K562 (cell line): ENCODE data around the gene USHBP1. TPM values are rescaled to one million over a fixed set of nuclear protein-coding genes. Genes with fewer than 3 reads are reported as not detected.

ENCODE experiments used
- ATAC-seq: fragments of 200-7000 bp; cut with Tn5 transposase; 3 replicates; pipeline ENCODE4 v1.9.1; 2020; ENCODE audit warnings: moderate library complexity
- BruUV-seq: library from RNA; stranded (reverse); fragments of 400-500 nt; replicated peaks from 2 replicates; lab custom pipeline; 2021; lab: Mats Ljungman, UMichigan
- CTCF ChIA-PET: fragments of 300-600 bp; formaldehyde crosslinking; extraction: SDS; loops from one replicate; lab custom pipeline; 2021; ENCODE audit warnings: low intra/inter-chr PET ratio; lab: Yijun Ruan, JAX
- POLR2A ChIA-PET: fragments of 300-600, 350-650 bp; sonication (Branson Sonifier 250); formaldehyde crosslinking; extraction: SDS; loops from one replicate; lab custom pipeline; 2021; ENCODE audit warnings: antibody characterized with exemption, inconsistent platforms; lab: Yijun Ruan, JAX
- DNase-seq, 4 experiments: peaks; one replicate each; pipeline versions ENCODE4 v3.0.0 to v3.0.0-alpha.2; 2011 to 2018; ENCODE audit warnings: low spot score in 3 of 4, mixed read lengths in 3 of 4; ENCODE audit errors: extremely low read depth in 1 of 4
- FAIRE-seq: peaks from 2 replicates; lab custom pipeline; 2011; peaks lifted over from hg19 to GRCh38; lab: Jason Lieb, UNC
- H2AFZ ChIP-seq: 2 replicates; pipeline ENCODE4 v1.6.0; 2011; ENCODE audit warnings: low read depth, low read length, control low read depth, inconsistent platforms
- H3K27ac ChIP-seq: fragments of 200-600 bp; 3 replicates; pipeline ENCODE4 v1.8.0; 2011; ENCODE audit warnings: low read depth, mild to moderate bottlenecking, control low read depth, inconsistent platforms, low read length, moderate library complexity, mixed read lengths; ENCODE audit errors: extremely low read depth
- H3K27me3 ChIP-seq, 2 experiments: fragments of 300-600 bp in 1 of 2; 2 replicates in 1 of 2; 3 replicates in 1 of 2; pipeline versions ENCODE4 v1.6.0 to v1.8.0; 2011; ENCODE audit warnings: inconsistent platforms in 2 of 2, low read length in 2 of 2, mild to moderate bottlenecking in 1 of 2, mixed read lengths in 1 of 2, moderate library complexity in 1 of 2; ENCODE audit not compliant: control insufficient read depth in 2 of 2, insufficient read depth in 2 of 2
- H3K36me3 ChIP-seq: fragments of 300-600 bp; 3 replicates; pipeline ENCODE4 v1.8.0; 2011; ENCODE audit warnings: mild to moderate bottlenecking, low read length, inconsistent platforms; ENCODE audit not compliant: control insufficient read depth, insufficient read depth
- H3K4me1 ChIP-seq, 2 experiments: fragments of 200-600 bp in 1 of 2; replicated peaks in 1 of 2; 2 replicates in 1 of 2; 3 replicates in 1 of 2; pipeline versions ENCODE4 v1.5.1 to v1.8.0; 2011; ENCODE audit warnings: inconsistent platforms in 2 of 2, low read length in 2 of 2, mild to moderate bottlenecking in 1 of 2, mixed read lengths in 1 of 2, moderate library complexity in 1 of 2; ENCODE audit not compliant: control insufficient read depth in 2 of 2, insufficient read depth in 2 of 2
- H3K4me2 ChIP-seq: 2 replicates; pipeline ENCODE4 v1.6.1; 2011; ENCODE audit warnings: low read length, control low read depth, inconsistent platforms, mixed read lengths; ENCODE audit not compliant: insufficient read depth
- H3K4me3 ChIP-seq: fragments of 200-600 bp; sonication (generic), shearing (Covaris generic); 2 replicates; pipeline ENCODE4 v1.5.1; 2016; ENCODE audit warnings: control low read depth, inconsistent platforms
- H3K79me2 ChIP-seq: fragments of 200-600 bp; 3 replicates; pipeline ENCODE4 v1.8.0; 2011; ENCODE audit warnings: low read length, inconsistent platforms; ENCODE audit not compliant: control insufficient read depth, insufficient read depth
- H3K9ac ChIP-seq, 2 experiments: 2 replicates each; pipeline versions ENCODE4 v1.6.0 to v1.6.1; 2011; ENCODE audit warnings: low read depth in 2 of 2, low read length in 2 of 2, control low read depth in 1 of 2, inconsistent platforms in 1 of 2, mild to moderate bottlenecking in 1 of 2, mixed read lengths in 1 of 2; ENCODE audit not compliant: insufficient read depth in 1 of 2
- H3K9me1 ChIP-seq: one replicate; pipeline ENCODE4 v1.6.0; 2011; ENCODE audit warnings: inconsistent platforms, mild to moderate bottlenecking, low read length, moderate library complexity; ENCODE audit not compliant: control insufficient read depth, insufficient read depth
- H3K9me3 ChIP-seq: replicated peaks from 2 replicates; pipeline ENCODE4 v1.5.1; 2011; ENCODE audit warnings: low read depth, low read length, inconsistent platforms; ENCODE audit not compliant: control insufficient read depth, insufficient read depth
- H4K20me1 ChIP-seq: replicated peaks from 2 replicates; pipeline ENCODE4 v1.6.1; 2011; ENCODE audit warnings: low read length, inconsistent platforms, mixed read lengths; ENCODE audit not compliant: control insufficient read depth, insufficient read depth
- ASH1L ChIP-seq: fragments of 450-650 bp; IDR thresholded peaks from 2 replicates; pipeline ENCODE4 v1.6.1; 2018; ENCODE audit warnings: borderline replicate concordance, mild to moderate bottlenecking, low read depth; ENCODE audit not compliant: partially characterized antibody
- CBFA2T3 ChIP-seq: fragments of 450-650 bp; IDR thresholded peaks from 2 replicates; pipeline ENCODE4 v1.6.1; 2017
- CHD4 ChIP-seq: fragments of 200-600 bp; sonication (generic); IDR thresholded peaks from 3 replicates; pipeline ENCODE4 v1.6.1; 2012; ENCODE audit warnings: low read depth, mild to moderate bottlenecking, mixed read lengths, low read length, inconsistent platforms; ENCODE audit not compliant: insufficient read depth, insufficient replicate concordance, poor library complexity, severe bottlenecking
- CREB1 ChIP-seq, 2 experiments: sonication (generic) in 1 of 2; formaldehyde crosslinking in 1 of 2; IDR thresholded peaks; 2 replicates each; pipeline versions ENCODE4 v1.6.1 to v1.8.0; 2012 to 2022; ENCODE audit warnings: inconsistent platforms in 1 of 2, mild to moderate bottlenecking in 1 of 2, missing genetic modification reagents in 1 of 2, moderate library complexity in 1 of 2
- E2F6 ChIP-seq, 2 experiments: IDR thresholded peaks; 2 replicates each; pipeline ENCODE4 v1.6.1; 2011; ENCODE audit warnings: borderline replicate concordance in 1 of 2, control low read depth in 1 of 2, low read depth in 1 of 2, low read length in 1 of 2, mild to moderate bottlenecking in 1 of 2, mixed read lengths in 1 of 2, moderate library complexity in 1 of 2; ENCODE audit not compliant: insufficient read depth in 1 of 2, insufficient read length in 1 of 2, poor library complexity in 1 of 2, severe bottlenecking in 1 of 2; ENCODE audit errors: extremely low read depth in 1 of 2
- KDM1A ChIP-seq, 2 experiments: fragments of 450-650 bp; IDR thresholded peaks; 2 replicates each; pipeline ENCODE4 v1.6.1; 2016; ENCODE audit warnings: mild to moderate bottlenecking in 2 of 2
- NCOR1 ChIP-seq: fragments of 450-650 bp; IDR thresholded peaks from 2 replicates; pipeline ENCODE4 v1.6.1; 2016; ENCODE audit warnings: mild to moderate bottlenecking, moderate library complexity
- NR1H2 ChIP-seq: sonication (generic); formaldehyde crosslinking; IDR thresholded peaks from 2 replicates; pipeline ENCODE4 v1.4.0; 2020; ENCODE audit warnings: mild to moderate bottlenecking, missing genetic modification reagents
- PTBP1 ChIP-seq: fragments of 200-400 bp; formaldehyde crosslinking; IDR thresholded peaks from 2 replicates; pipeline ENCODE4 v1.6.1; 2017; ENCODE audit warnings: low read depth, low read length
- RBM25 ChIP-seq: fragments of 200-400 bp; formaldehyde crosslinking; IDR thresholded peaks from 2 replicates; pipeline ENCODE4 v1.6.1; 2018; ENCODE audit warnings: low read length, low read depth, moderate library complexity; ENCODE audit not compliant: severe bottlenecking
- RCOR1 ChIP-seq, 2 experiments: IDR thresholded peaks; 2 replicates each; pipeline ENCODE4 v1.6.1; 2012; ENCODE audit warnings: low read depth in 2 of 2, low read length in 2 of 2, borderline replicate concordance in 1 of 2, improper control_type of control experiment in 1 of 2
- ZFP36 ChIP-seq: fragments of 150-350 bp; IDR thresholded peaks from 2 replicates; pipeline ENCODE4 v1.6.1; 2018; ENCODE audit warnings: low read length, low read depth; ENCODE audit not compliant: partially characterized antibody
- ZNF316 ChIP-seq: fragments of 450-650 bp; IDR thresholded peaks from 2 replicates; pipeline ENCODE4 v1.6.1; 2016
- ZNF384 ChIP-seq: IDR thresholded peaks from 2 replicates; pipeline ENCODE4 v1.6.1; 2012; ENCODE audit warnings: low read depth, low read length, improper control_type of control experiment
- ZNF436 ChIP-seq: fragments of 250-450, 450-650 bp; sonication (Bioruptor Pico); formaldehyde crosslinking; IDR thresholded peaks from 2 replicates; pipeline ENCODE4 v1.7.0; 2020; ENCODE audit warnings: mild to moderate bottlenecking
- ZNF655 ChIP-seq: fragments of 250-450 bp; sonication (Bioruptor Pico); IDR thresholded peaks from 2 replicates; pipeline ENCODE4 v1.5.0; 2021
- WGBS: fragments of 100-300 bp; shearing (Covaris generic); methylation state at CpG from one replicate; pipeline ENCODE4 v1.1.6; 2016; ENCODE audit warnings: low coverage, mixed read lengths; ENCODE audit not compliant: insufficient coverage; ENCODE audit errors: missing lambda C conversion rate; 5-methylcytosine and 5-hydroxymethylcytosine counted together
- in situ Hi-C: fragments of 300-500 bp; cut with MboI; formaldehyde crosslinking; loops from 4 replicates; pipeline ENCODE4 v1.15.0; 2018; ENCODE audit warnings: inconsistent platforms, mixed read lengths
- intact Hi-C: fragments of 100-400 bp; cut with micrococcal nuclease; formaldehyde crosslinking; loops from 2 replicates; pipeline ENCODE4 v1.14.2; 2022
- polyA plus RNA-seq, 8 experiments: library from polyadenylated mRNA; depleted of rRNA in 4 of 8; stranded (reverse) in 5 of 8; unstranded in 3 of 8; fragments of >200 nt; fragmentation: Nextera tagmentation in 2 of 8; fragmentation: Illumina TruSeq in 1 of 8; extraction: Ambion mirVana in 2 of 8; extraction: Trizol in 1 of 8; gene quantifications; 2 replicates each; pipeline versions ENCODE4 v1.2.1 to v1.2.3, GENCODE V29; 2011 to 2014; ENCODE audit warnings: inconsistent platforms in 1 of 8, missing spikeins in 1 of 8
- total RNA-seq, 7 experiments: library from RNA; depleted of rRNA in 6 of 7; stranded (reverse); fragments of >200 nt in 6 of 7; fragmentation: Illumina TruSeq in 2 of 7; extraction: Trizol in 2 of 7; gene quantifications; 2 replicates each; pipeline versions ENCODE4 v1.2.1 to v1.2.3, GENCODE V29; 2011 to 2021; ENCODE audit warnings: low replicate concordance in 1 of 7

USHBP1 gene
- total and polyA plus RNA-seq, 9 of the 15 experiments (the other 6 are each of a cell fraction or from before 2014, with no cell fraction given) = 0.03 to 0.10 (median 0.05) TPM; not detected in 5

- POLR2A ChIA-PET = interaction anchor here (0.7 to 2.0 kb wide), 3 partner anchors 10 to 54 kb away, joined by 3 to 9 read pairs (median 4); partner anchors contain the start of genes BABAM1 and DDA1
- TF ChIP-seq NCOR1 = 0 out of 2 replicates have a peak, but pooled peaks have one; percentile 16
- peak; percentile 87 for TF ChIP-seq RBM25
- TF ChIP-seq ZNF384 = peak; percentile 42; the same call in 1 of the 2 replicates
- TF ChIP-seq CHD4 = peak; percentile 68
- TF ChIP-seq ZFP36 = peak; percentile 98
- TF ChIP-seq CBFA2T3 = peak; percentile 48
- TF ChIP-seq CREB1 (IDR thresholded peaks at IDR 0.05) = no peak
- TF ChIP-seq CREB1 (CRISPR knock-in tag; IDR thresholded peaks at IDR 0.05) = no peak
- TF ChIP-seq NR1H2 (CRISPR knock-in tag) = no peak
- no peak for TF ChIP-seq E2F6 (IDR thresholded peaks at IDR 0.05; ENCODE audit: borderline replicate concordance in 1 of 2, extremely low read depth in 1 of 2, insufficient read depth in 1 of 2, insufficient read length in 1 of 2, low read depth in 1 of 2, low read length in 1 of 2, poor library complexity in 1 of 2, severe bottlenecking in 1 of 2)
- no peak for TF ChIP-seq ASH1L
- peak in 1 of 2 experiments; percentile 68; a peak in 2 of 4 replicates for TF ChIP-seq RCOR1 (IDR thresholded peaks at IDR 0.05; ENCODE audit: borderline replicate concordance in 1 of 2, low read depth in 2 of 2, low read length in 2 of 2)
- TF ChIP-seq ZNF316 = no peak
- TF ChIP-seq KDM1A (IDR thresholded peaks at IDR 0.05) = peak; percentile 62 to 78; a peak in 3 of 4 replicates
- TF ChIP-seq ZNF436 (CRISPR knock-in tag) = peak; percentile 82
- TF ChIP-seq ZNF655 (CRISPR knock-in tag) = no peak
- TF ChIP-seq PTBP1 = peak; percentile 76; the same call in 1 of the 2 replicates
These were observed 9.9 kb downstream of the USHBP1 start for GRCh38 chr19:17254636-17255035.

More at GRCh38 chr19:17254636-17255035, 9.9 kb downstream of the USHBP1 start:
- H3K4me1 ChIP-seq = peaks cover 2 to 17% of the 10 kb centered on the region in 2 experiments; a peak in 4 of 5 replicates
- no peak overlapping the region for H2AFZ ChIP-seq
- H3K36me3 ChIP-seq = no peaks in the 10 kb centered on the region
- no peaks in the 10 kb centered on the region for H3K9me1 ChIP-seq
- CTCF ChIA-PET = no interaction called here
- H4K20me1 ChIP-seq = no peaks in the 10 kb centered on the region
- no peaks in the 10 kb centered on the region for H3K27me3 ChIP-seq
- H3K27ac ChIP-seq = no peak overlapping the region
- no peak for DNase-seq
- intact Hi-C loops (no loop called here), in situ Hi-C loops (no loop called here)
- ATAC-seq = peak; percentile 20; the same call in 2 of the 3 replicates
- peak; percentile 57 for FAIRE-seq
- no peak overlapping the region for H3K4me3 ChIP-seq
- BruUV-seq = no TSS peak
- H3K79me2 ChIP-seq = no peaks in the 10 kb centered on the region
- H3K4me2 ChIP-seq = no peak overlapping the region
- no peak overlapping the region for H3K9ac ChIP-seq
- no peaks in the 10 kb centered on the region for H3K9me3 ChIP-seq
- 14% methylated on average over 10 of the region's 10 CpGs for WGBS
